ENCODE measurements around the gene MBNL1.

- TF ChIP-seq CTCF (IDR thresholded peaks at IDR 0.05; ENCODE audit: low read length) (no peak), EZH2 (optimal IDR thresholded peaks at IDR 0.05; ENCODE audit: low read depth, low read length) (no peak)
These were observed 121.9 kb downstream of the MBNL1 start for GRCh38 chr3:152390647-152391046.
